Stimulated activated CD8-positive, alpha-beta memory T cell treated with anti-CD3 and anti-CD28 coated beads, Interleukin-15, amount 100 ng/mL, for 48 hours (primary cell): Measurements from ENCODE around the gene SRGAP3.
"Not testable (repeated sequence)": the region's sequence is repeated elsewhere in the genome, so short reads cannot be mapped to it uniquely, and the experiment has no call there.

Experiments used
- DNase-seq, 2 donors: peaks; one replicate each; pipeline ENCODE4 v3.0.0-alpha.2; 2020; ENCODE audit warnings: low read depth in 2 of 2

SRGAP3 gene

DNA sequence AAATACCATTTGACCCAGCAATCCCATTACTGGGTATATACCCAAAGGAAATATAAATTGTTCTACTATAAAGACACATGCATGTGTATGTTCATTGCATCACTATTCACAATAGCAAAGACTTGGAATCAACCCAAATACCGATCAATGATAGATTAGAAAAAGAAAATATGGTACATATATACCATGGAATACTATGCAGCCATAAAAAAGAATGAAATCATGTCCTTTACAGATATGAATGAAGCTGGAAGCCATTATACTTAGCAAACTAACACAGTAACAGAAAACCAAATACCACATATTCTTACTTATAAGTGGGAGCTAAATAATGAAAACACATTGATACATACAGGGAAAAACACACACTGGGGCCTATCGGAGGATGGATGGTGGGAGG lies 164.0 kb downstream of the SRGAP3 start:
- not testable (repeated sequence) for DNase-seq

DNA sequence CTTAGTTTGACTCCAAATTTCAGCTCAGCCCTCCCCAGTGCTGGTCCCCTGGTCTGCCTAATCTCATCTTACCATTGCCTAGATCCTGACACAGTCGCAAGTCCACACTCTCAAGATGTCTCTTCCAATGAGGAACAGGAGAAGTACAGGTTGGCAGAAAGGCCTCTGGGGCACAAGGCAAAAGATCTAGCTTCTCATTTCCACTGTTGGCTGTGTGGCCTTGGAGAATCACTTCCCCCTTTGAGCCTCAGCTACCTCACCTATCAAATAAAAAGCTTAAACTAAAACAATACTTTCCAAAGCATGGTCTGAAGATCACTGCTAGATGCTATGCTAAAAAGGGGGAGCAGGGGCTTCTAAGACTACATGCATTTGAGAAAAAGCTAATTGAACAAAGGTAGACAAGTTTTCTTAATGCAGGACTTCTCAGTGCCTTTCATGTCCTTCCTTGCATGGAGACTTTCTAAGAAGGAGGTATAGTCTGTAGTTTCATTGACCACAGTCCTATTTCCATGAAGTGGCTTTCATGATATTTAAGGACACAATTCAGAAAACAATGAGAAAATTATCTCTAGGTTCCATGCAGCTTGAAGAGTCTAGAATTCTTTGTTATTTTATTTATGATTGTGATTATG lies 168.1 kb downstream of the SRGAP3 start:
- no peak for DNase-seq

DNA sequence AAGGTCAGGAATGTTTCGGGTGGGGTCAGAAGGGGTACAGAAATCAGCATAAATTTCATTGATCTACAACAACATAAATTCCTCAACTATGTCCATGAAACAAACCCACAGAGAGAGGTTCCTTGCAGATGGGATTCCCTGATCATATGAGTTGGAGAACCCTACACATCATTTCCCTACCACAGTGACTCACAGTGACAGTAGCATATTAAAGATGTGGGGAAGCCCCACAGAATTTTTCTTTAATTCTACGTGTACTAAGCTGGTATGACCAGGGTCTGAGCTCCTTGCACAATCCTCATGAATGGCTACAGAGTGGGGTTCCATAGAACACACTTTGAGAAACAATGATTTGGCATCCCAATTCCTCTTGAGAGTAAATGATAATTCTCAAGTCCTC lies 169.3 kb downstream of the SRGAP3 start:
- DNase-seq = no peak

DNA sequence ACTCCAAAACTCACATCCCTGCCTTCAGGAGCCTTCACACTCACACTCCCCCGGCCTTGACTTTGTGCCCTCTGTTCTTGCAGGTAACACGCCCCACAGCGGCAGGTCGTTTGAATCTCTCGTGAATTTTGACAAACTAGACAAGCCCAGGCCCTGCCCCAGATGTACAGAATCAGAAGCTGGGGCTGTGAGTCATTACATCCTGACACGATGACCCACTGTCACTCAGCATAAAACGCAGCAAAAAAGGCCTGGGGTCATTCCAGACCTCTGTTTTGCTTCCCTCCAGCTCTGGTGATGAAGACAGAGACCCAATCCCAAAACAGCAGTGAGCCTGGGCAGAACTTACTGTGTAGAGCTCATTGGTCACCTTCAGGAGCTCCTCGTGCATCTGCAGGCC lies 169.8 kb downstream of the SRGAP3 start:
- no peak for DNase-seq

DNA sequence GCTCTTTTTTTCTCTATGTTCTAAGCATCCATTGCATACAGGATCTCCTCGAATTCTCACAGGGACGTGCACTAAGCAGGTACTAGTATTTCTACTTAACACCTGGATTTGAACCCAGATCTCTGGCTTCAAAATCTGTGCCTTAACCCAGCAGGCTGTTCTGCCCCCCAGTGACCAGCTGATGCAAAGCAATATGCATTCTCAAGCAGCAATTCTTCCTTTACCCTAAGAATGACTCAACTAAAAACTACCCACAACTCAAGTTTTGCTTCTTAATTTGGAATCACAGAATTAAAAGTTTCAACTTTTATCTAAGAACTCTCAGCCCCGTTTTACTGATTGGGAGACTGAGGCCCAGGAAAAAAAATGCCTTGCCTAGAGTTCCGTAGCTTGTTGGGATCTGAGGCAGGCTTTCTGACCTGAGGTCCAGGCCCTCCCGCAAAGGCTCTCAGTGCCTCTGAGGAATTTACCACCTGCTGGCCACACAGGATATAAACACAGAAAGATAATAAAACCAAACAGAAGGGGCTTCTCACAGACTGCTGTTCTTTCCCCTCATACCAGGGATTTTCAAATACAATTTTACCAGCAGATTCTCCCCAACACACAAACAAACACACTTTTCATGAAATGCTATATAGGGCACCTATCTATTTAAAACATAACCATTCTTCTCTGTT lies 170.7 kb downstream of the SRGAP3 start:
- no peak for DNase-seq

DNA sequence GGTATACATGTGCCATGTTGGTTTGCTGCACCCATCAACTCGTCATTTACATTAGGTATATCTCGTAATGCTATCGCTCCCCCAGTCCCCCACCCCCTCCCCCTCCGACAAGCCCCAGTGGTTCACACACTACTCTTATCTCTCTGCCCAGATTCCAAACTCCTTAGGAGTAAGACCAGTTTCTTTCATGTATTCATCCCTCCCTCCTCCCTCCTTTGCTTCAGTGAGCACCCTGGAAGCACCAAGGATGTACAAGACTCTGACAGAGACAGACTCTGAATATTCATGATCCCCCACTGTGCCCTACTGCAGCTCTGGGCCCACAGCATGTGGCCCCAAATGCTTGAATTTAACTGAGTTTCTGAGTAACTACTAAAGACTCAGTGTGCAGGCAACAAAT lies 172.4 kb downstream of the SRGAP3 start:
- no peak for DNase-seq

DNA sequence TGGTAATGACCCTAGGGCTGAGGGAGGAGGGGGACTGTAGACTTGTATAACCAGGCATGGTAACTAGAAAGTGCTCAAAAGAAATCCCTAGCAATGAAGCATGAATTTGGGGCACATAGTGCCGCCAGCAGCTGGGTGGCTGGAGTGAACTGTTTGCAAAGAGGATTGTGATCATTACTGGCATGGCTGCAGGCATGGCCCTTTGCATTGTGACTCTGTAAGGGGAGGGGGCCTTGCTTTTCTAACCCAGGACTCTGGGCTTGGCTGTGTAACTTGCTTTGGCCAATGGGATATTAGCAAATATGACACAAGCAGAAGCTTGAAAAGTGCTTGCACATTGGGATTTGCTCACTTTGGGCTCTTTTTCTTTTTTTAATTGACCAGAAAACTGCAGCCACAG lies 173.7 kb downstream of the SRGAP3 start:
- no peak for DNase-seq

DNA sequence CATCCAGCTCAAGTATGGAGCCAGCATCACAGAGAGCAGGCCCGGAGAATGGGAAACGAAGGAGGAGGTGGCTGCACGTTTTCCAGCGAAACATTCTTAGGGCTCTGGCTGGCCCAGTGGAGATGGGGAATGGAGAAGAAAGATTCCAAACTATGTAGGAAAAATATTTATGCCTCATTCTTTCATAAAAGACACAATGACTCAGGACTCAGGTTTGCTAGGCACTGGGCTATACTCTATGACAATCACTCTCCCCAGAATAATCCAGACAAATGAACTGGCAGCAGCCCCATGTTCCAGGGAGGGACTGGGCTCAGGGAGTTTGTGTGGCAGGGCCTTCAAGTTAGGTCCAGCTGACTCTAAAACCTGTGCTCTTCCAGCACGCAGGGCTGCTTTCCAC lies 175.4 kb downstream of the SRGAP3 start:
- DNase-seq = no peak

DNA sequence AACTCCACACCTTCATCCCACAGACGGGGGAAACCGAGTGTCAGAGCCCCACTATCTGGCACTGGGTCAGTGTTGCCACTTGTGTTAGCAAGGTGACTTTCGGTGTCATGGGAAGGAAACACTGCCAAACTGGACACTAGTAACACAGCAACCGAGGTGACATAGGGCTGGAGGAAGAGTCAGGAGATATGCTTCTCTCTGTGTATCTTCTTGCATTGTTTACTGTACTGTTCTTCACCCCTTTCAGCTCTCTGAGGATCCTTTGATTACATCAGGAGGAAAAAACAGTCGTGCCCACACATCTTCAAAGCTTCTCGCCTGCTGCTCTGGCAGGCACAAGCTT lies 176.8 kb downstream of the SRGAP3 start:
- no peak for DNase-seq

DNA sequence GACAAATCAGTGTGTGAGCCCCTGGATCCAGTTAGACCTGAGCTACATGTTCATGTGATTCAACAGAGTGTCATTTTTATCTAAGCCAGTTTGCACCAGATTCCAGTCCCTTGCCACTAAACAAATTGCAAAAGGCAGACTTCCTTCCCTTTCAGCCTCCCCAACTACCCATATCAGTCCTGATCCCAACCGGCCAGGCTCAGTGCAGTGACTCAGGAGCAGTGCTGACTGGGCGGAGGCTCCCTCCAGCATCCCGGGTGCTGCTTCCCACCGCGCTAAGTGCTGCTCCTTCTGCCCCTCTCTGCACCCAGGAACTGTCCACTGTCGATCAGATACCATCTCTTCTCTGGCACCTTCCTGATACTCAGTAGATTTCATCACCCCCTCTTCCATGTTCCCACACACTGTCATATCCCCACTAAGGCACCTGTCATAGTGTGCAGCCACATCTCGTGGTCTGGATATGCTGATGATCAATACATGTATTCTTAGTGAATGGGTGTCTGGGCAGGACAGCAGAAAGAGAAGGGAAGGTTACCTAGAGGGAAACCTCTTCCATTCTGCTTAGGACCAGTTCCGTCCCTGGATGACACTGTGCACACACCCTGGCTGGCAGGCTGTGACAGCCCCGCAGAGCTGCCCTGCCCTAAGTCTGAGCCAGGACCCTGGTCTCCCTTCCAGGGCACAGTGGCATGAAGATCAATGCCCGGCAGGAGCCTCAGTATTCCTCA lies 177.3 kb downstream of the SRGAP3 start:
- no peak for DNase-seq

DNA sequence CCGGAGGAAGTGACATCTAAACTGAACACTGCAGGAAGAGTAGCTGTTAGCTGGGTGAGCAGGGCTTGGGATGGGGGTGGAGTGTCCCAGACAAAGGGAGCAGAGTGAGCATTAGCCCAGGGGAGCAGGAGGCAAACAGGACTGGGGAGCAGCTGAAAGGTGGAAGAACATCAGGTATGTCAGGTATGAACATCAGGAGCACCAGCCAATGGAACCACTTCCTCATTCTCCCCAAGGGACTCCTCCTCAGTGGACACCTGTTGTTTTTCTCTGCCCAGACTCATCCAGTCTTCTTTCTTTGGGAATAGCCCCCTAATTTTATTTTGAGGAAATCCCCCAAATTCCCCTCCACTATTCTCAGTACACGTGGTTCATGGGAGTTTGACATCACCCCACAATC lies 178.5 kb downstream of the SRGAP3 start:
- no peak for DNase-seq

DNA sequence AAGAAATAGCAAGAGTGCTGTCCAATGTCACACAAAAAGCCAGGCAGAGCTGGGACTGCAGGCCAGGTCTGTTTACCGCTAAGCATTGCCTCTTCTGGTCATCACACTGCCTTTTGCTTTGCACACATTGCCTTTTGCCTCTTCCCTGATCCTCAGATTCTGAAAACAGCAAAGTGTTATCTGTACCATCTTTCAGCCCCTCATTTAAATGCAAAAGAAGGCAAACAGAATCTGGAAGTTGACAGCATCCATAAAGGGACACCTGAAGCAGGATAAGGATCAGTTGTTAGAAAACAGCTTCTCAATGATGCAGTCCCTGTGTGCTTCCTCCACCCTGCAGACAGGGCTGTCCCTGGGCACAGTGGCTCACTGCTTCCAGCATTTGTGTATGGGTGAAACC lies 179.5 kb downstream of the SRGAP3 start:
- DNase-seq = no peak

DNA sequence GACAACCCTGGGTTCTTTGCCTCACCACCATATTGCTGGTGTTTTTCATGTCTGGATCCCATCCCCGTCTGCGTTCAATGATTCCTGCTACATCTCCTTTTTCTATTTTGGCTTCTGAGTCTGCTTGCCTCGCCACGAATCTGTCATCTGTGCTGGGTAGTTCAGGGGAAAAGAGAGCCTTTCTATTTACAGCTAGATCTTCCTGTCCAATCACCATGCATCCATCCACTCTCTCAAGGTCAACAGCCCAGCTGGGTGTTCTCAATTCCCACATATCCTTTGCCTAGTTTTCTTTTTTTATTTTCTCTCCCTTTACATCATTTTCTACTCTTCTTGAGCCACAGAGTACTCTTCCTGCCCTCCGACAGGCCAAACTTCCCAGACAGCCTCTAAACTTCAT lies 181.4 kb downstream of the SRGAP3 start:
- no peak for DNase-seq

DNA sequence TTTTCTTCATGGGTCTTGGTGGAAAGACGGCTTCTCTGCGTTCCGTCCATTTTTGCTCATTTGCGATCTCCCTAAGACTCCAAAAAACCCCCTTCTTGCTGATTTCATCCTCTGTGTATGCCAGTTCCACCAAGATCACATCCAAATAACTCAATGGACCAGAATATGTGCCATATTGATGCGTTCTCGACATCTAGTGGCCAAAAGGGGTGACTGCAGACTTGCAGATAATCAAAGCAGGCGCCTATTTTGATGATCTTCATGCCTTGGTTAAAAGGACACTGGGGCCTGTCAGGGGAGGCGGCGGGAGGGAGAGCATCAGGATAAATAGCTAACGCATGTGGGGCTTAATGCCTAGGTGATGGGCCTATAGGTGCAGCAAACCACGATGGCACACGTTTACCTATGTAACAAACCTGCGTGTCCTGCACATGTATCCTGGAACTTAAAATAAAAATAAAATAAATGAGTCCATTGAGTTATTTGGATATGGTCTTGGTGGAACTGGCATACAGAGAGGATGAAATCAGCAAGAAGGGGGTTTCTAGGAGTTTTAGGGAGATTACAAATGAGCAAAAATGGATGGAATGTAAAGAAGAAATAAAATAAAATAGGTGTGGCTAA lies 182.0 kb downstream of the SRGAP3 start:
- DNase-seq = no peak

DNA sequence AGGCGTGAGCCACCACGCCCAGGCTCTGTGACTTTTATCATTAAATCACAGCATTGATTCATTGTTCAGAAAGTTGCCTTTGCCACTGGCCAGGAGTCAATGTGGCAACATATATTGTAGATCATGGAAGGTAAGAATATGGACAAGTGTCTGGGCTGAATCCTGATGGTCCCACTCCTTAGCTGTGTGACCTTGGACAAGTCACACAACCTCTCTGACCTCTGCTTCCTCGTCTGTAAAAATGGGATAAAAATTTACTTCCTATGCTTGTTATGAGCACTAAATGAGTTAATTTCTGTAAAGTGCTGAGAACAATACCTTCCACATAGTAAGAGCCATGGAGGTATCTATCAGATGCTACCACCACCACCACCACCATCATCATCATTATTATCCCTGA lies 182.7 kb downstream of the SRGAP3 start:
- DNase-seq = no peak

DNA sequence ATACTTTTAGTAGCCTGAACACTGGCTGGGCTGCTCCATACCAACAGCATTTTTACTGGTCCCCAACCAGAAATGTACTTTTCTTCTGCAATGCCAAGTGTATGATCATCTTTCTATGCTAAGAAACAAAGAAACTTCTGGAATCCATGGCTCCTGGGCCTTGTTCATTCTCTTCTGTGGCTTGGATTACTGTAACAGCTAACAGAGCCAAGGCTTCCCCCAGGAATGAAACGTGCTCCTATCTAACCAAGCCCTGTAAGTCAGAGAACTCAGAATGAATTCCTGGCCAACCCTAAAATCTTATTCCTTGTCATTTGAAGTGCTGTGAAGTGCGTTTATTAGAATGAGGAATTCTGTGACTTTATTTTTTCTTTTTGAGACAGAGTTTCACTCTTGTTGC lies 183.3 kb downstream of the SRGAP3 start:
- no peak for DNase-seq

DNA sequence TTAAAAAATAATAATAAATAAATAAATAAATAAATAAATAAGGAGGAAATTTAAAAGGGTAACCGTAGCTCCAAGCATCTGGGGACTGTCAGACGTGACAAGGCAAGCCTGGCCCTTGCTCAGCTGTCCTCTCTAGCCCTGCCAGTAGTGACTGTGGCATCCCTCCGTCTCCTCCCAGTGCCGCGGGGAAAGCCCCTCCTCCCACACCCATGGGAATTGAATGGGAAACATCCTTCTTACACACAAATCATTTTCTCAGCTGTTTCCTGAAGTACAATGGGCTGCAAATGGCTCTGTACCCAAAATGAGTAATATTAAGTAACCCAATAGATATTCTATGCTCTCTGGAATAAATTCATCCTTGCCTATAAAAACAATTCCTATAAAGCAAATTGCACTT lies 184.6 kb downstream of the SRGAP3 start:
- no peak for DNase-seq

DNA sequence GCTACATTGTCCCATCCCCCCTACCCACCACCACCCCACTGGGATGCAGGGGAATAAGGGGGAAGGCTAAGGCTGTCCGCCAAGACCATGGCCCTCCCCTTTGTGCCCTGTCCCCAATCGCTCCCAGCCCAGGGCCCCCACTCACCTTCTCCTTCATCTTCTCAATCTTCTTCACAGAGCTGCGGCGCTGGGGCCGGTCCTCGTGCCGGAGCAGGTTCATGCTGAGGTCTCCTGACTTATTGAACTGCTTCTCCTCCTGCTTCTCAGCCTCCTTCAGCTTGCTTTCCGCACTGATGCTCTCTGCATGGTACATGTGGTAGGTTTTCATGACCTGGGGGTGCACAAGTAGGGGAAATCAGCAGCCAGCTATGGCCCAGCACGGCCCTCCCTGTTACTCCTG lies 185.2 kb downstream of the SRGAP3 start:
- DNase-seq = no peak

DNA sequence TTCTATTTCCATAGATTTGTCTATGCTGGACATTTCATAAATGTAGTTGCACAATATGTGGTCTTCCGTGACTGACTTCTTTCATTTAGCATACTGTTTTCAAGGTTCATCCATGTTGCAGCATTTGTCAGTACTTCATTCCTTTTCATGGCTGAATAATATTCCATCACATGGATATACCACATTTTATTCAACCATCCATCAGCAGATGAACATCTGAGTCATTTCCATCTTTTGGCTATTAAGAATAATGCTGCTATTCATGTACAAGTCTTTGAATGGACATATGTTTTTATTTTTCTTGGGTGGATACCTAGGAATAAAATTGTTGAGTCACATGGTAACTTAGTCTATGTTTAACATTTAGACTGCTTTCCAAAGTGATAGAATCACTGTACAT lies 186.9 kb downstream of the SRGAP3 start:
- no peak for DNase-seq

DNA sequence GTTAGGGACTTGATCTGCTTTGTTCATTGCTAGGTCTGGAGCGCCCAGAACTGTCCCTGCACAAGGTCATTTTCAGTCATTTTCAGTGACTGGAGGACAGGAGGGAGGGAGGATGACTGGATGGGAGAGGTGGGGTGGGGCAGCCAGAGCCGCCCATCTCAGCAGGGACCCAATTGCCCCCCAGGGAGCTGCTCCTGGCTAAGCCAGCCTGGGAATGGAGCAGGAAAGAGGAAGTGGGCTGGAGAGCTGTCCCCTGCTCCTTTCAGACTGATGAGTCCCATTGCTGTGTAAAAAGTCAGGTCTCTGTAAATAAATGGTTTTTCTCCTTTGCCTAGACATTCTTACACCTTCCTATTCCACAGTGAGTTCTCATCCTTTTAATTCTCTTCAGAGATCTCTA lies 187.8 kb downstream of the SRGAP3 start:
- DNase-seq = no peak

DNA sequence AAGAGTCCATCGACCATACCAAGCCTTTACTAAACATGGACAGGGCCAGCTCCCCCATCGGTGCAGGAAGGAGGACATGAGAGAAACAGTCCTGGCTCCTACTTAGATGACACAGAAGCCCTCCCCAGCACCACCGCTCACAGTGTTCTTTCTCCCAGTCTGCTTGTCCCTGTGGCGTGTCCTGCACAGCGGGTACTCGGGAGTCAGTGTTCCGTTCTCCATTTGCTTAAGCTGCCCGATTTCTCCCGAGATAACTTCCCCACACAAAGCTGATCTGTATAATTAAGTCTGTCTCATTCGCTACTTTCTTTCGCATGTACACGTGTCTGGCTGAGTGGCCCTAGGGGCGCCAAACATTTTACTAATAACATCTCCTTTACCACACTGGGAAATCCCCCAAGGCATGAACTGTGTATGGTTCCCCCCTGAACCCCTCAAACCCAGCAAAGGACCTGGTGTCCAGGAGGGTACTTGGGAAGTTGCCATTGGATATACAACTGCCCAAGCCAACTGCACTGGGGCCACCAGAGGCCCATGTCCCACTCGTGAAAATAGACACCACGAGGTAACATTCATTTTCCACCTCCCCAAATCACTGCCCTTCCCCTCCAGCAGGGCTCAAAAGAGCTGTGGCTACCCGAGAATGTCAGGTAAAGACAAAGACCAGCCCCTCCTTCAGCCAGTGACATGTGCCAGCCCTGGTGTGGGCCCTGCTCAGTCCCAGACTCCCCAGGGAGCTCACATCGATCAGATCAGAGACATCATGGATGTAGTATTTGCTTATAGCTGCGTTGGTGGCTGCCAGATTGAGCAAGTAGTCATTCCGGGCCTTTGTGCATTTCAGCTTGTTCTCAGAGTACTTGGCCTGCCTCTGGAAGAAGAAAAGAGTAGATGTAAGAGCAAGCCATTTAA lies 189.7 kb downstream of the SRGAP3 start:
- DNase-seq = no peak

DNA sequence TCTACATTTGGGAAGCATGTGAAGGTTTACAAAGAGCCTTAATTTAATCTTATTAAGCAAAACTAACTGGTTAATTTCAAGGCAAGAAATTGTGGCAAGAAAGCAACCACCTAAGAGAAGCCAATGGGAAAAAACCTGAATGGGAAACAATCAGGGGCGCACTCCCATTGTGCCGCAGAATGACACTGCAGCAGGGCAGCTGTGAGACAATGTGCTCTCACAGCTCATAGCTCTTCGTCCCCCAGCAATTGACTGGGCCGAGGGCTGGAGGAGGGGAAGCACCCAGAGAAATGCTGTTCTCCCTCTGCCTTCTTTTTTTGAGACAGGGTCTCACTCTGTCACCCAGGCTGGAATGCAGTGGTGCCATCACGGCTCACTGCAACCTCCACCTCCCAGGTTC lies 192.9 kb downstream of the SRGAP3 start:
- DNase-seq = no peak
